Vagina (tissue), 2 donors: ENCODE measurements around the gene CREB5. TPM values are rescaled to one million over a fixed set of nuclear protein-coding genes. Genes with fewer than 3 reads are reported as not detected.

Source experiments
- DNase-seq, 2 donors: peaks; one replicate each; pipeline ENCODE4 v3.0.0-alpha.2; 2017; ENCODE audit errors: extremely low spot score in 2 of 2
- H3K27ac ChIP-seq: fragments of 200-600 bp; sonication (generic); one replicate; pipeline ENCODE4 v1.5.1; 2019
- H3K27me3 ChIP-seq: fragments of 200-600 bp; sonication (generic); one replicate; pipeline ENCODE4 v1.5.1; 2019
- H3K36me3 ChIP-seq, 2 donors: fragments of 200-600 bp; sonication (generic); one replicate each; pipeline ENCODE4 v1.5.1; 2017 to 2019
- H3K4me1 ChIP-seq: fragments of 200-600 bp; sonication (generic); one replicate; pipeline ENCODE4 v1.5.1; 2019
- H3K4me3 ChIP-seq, 2 donors: fragments of 200-600 bp; sonication (generic); 1 replicate in 1 of 2; 2 replicates in 1 of 2; pipeline ENCODE4 v1.5.1; 2016 to 2019
- H3K9me3 ChIP-seq: fragments of 200-600 bp; sonication (generic); one replicate; pipeline ENCODE4 v1.5.1; 2019
- POLR2A ChIP-seq, 2 donors: fragments of 450-650 bp; IDR thresholded peaks; one replicate each; pipeline ENCODE4 v1.6.1; 2017; ENCODE audit warnings: antibody characterized with exemption in 2 of 2, mild to moderate bottlenecking in 2 of 2, moderate library complexity in 2 of 2
- POLR2AphosphoS5 ChIP-seq, 2 donors: sonication (generic); formaldehyde crosslinking; IDR thresholded peaks; one replicate each; pipeline ENCODE4 v1.9.0; 2017; ENCODE audit warnings: antibody characterized with exemption in 2 of 2, mild to moderate bottlenecking in 2 of 2, low read depth in 1 of 2; ENCODE audit not compliant: insufficient read depth in 1 of 2
- intact Hi-C: fragments of 100-400 bp; cut with DNase I; formaldehyde crosslinking; loops from one replicate; pipeline ENCODE4 v1.15.1; 2023
- total RNA-seq: library from RNA; depleted of rRNA; stranded (reverse); fragments of >200 nt; gene quantifications from one replicate; pipeline ENCODE4 v1.2.3, GENCODE V29; 2016
- TF ChIP-seq, protein P1 (sequence below), 3 experiments: fragments of 450-650 bp in 2 of 3; fragments of 200-600 bp in 1 of 3; sonication (generic) in 1 of 3; IDR thresholded peaks; one replicate each; pipeline ENCODE4 v1.5.1; 2017 to 2019; ENCODE audit warnings: antibody characterized with exemption in 3 of 3, mild to moderate bottlenecking in 2 of 3, moderate library complexity in 2 of 3

Gene CREB5
- total RNA-seq, 1 donor from 2014 or later: 23.1 TPM

DNA sequence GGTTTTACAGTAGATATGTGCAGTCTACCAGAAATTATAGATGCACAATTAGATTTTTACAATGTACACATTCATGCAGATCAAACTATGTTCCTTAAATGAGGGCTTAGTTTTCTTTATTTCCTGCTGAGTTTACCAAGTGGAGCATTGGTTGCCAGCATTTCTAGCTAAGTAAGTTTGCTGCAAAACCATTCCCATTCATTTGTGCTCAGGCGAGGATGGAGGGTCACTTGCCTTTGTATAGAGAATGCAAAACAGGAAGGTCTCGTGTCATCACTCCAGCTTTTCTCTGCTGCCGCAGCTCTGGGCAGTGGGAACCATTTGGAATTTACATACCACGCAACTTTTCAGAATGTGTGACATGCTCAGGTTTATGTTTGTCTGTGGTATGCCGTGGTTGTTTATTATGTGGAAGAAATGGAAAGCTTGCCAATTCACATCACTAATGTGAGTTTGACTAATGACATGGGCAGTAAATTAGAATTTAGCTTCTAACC lies 347.2 kb downstream of the CREB5 start:
- H3K27ac ChIP-seq: no peak overlapping the region
- intact Hi-C loops: no loop called here
- no peaks in the 10 kb centered on the region for H3K9me3 ChIP-seq
- no peak overlapping the region for H3K4me3 ChIP-seq
- no peak for DNase-seq
- no peaks in the 10 kb centered on the region for H3K36me3 ChIP-seq
- H3K27me3 ChIP-seq: no peaks in the 10 kb centered on the region
- TF ChIP-seq POLR2A (IDR thresholded peaks at IDR 0.05): no peak
- no peaks in the 10 kb centered on the region for H3K4me1 ChIP-seq

DNA sequence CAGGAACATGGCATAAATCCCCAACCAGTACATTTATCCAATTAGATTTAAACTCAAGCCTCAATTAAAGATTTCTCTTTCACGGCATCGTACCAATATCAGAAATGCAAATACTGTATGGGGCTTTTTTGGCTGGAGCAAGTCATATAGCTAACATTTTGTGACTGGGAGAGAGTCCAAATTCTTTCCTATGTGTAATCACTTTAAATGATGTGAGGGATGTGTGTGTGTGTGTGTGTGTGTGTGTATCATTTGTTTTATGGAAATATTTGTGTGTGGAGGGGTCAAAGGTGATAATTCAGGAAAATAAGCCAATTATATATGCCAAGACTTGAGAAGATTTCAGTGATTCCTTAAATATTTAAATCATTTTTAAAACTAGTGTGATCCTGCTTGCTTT lies 349.2 kb downstream of the CREB5 start:
- Histone ChIP-seq H3K4me1 (no peaks in the 10 kb centered on the region), H3K4me3 (no peak overlapping the region), H3K27me3 (no peaks in the 10 kb centered on the region), H3K36me3 (no peaks in the 10 kb centered on the region), H3K9me3 (no peaks in the 10 kb centered on the region), H3K27ac (no peak overlapping the region)
- DNase-seq: no peak
- intact Hi-C loops: no loop called here
- TF ChIP-seq POLR2AphosphoS5 (IDR thresholded peaks at IDR 0.05; ENCODE audit: insufficient read depth in 1 of 2, low read depth in 1 of 2): no peak
- no peak for TF ChIP-seq POLR2A (IDR thresholded peaks at IDR 0.05)
- TF ChIP-seq, protein P1, sequence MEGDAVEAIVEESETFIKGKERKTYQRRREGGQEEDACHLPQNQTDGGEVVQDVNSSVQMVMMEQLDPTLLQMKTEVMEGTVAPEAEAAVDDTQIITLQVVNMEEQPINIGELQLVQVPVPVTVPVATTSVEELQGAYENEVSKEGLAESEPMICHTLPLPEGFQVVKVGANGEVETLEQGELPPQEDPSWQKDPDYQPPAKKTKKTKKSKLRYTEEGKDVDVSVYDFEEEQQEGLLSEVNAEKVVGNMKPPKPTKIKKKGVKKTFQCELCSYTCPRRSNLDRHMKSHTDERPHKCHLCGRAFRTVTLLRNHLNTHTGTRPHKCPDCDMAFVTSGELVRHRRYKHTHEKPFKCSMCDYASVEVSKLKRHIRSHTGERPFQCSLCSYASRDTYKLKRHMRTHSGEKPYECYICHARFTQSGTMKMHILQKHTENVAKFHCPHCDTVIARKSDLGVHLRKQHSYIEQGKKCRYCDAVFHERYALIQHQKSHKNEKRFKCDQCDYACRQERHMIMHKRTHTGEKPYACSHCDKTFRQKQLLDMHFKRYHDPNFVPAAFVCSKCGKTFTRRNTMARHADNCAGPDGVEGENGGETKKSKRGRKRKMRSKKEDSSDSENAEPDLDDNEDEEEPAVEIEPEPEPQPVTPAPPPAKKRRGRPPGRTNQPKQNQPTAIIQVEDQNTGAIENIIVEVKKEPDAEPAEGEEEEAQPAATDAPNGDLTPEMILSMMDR (IDR thresholded peaks at IDR 0.05): no peak

DNA sequence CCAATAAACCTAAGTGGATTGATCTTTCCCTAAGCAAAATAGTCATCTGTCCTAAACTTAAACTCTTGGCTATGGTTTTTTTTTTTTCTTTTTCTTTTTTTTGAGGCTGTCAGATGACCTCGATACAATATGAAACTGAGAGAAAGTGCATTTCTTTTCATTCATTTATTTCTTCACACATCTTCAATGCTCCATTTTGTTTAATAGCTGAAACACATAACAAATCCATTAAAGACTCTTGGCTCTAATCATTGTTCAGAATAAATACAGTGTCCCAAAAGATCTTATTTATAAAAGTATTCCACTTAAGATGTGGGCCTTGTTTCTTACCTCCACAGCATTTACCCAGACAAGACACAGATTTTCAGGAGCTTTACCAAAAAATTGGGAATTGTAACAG lies 350.3 kb downstream of the CREB5 start:
- no peak overlapping the region for H3K27ac ChIP-seq
- H3K9me3 ChIP-seq: no peaks in the 10 kb centered on the region
- H3K36me3 ChIP-seq: no peaks in the 10 kb centered on the region
- no peak overlapping the region for H3K4me3 ChIP-seq
- intact Hi-C loops: no loop called here
- no peaks in the 10 kb centered on the region for H3K27me3 ChIP-seq
- no peak for DNase-seq
- no peaks in the 10 kb centered on the region for H3K4me1 ChIP-seq
- TF ChIP-seq POLR2AphosphoS5 (IDR thresholded peaks at IDR 0.05; ENCODE audit: insufficient read depth in 1 of 2, low read depth in 1 of 2) (no peak), POLR2A (IDR thresholded peaks at IDR 0.05) (no peak)
- TF ChIP-seq, protein P1 (IDR thresholded peaks at IDR 0.05): no peak

DNA sequence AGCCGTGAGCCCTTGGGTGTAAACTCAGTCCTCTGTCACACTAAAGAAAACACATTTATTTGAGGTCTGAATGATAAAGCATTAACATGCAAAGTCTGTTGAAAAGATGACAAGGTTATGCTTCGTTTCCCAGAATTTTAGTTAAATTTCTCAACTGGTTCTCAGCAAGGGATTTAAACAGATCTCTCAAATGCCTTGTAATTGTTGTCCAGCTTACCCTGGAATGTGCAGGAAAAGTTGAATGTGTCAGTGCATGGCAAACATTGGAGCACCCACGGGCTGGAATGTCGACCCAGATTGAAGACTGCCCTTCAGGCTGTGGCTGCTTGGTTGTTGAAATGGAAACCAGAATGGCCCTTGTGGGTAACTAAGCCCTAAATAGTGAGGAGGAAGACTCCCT lies 354.0 kb downstream of the CREB5 start:
- no peaks in the 10 kb centered on the region for H3K27me3 ChIP-seq
- no peak for TF ChIP-seq POLR2A (IDR thresholded peaks at IDR 0.05)
- TF ChIP-seq, protein P1 (IDR thresholded peaks at IDR 0.05): no peak
- no peak for TF ChIP-seq POLR2AphosphoS5 (IDR thresholded peaks at IDR 0.05; ENCODE audit: insufficient read depth in 1 of 2, low read depth in 1 of 2)
- H3K9me3 ChIP-seq: no peaks in the 10 kb centered on the region
- intact Hi-C loops: no loop called here
- H3K36me3 ChIP-seq: no peaks in the 10 kb centered on the region
- no peaks in the 10 kb centered on the region for H3K4me1 ChIP-seq
- no peak overlapping the region for H3K27ac ChIP-seq
- DNase-seq: no peak
- H3K4me3 ChIP-seq: no peak overlapping the region

DNA sequence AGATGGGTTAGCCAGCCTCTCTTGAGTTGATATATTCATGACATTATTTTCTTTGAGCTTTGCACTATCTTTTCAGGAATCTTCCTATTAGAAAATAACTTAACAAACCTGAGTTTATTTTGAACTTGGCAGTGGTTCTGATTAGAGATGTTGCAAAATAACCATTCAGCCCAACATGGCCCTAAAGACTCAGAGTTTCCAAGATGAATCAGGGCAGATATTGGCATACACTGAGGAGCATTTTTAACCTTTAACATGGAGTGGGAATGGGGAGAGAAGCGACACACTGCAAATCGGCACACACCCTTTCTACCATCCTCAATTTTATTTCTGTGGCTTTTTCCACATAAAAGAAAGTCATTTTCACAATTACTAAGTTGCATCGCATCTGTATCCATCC lies 355.0 kb downstream of the CREB5 start:
- Histone ChIP-seq H3K27ac (no peak overlapping the region), H3K27me3 (no peaks in the 10 kb centered on the region), H3K4me3 (no peak overlapping the region), H3K4me1 (no peaks in the 10 kb centered on the region), H3K36me3 (no peaks in the 10 kb centered on the region), H3K9me3 (no peaks in the 10 kb centered on the region)
- TF ChIP-seq, protein P1 (IDR thresholded peaks at IDR 0.05): no peak
- TF ChIP-seq POLR2AphosphoS5 (IDR thresholded peaks at IDR 0.05; ENCODE audit: insufficient read depth in 1 of 2, low read depth in 1 of 2): no peak
- TF ChIP-seq POLR2A (IDR thresholded peaks at IDR 0.05): no peak
- DNase-seq: no peak
- intact Hi-C loops: no loop called here
